ENCODE measurements around the gene TTC17. TPM values are rescaled to one million over a fixed set of nuclear protein-coding genes. Genes with fewer than 3 reads are reported as not detected.
"Not testable (repeated sequence)": the region's sequence is repeated elsewhere in the genome, so short reads cannot be mapped to it uniquely, and the experiment has no call there.

The TTC17 gene
- total RNA-seq, 2 donors from 2014 or later, result 33.6 to 45.3 TPM

- H3K4me3 ChIP-seq, result no peak overlapping the region
- TF ChIP-seq CTCF (IDR thresholded peaks at IDR 0.05), result no peak
- no peaks in the 10 kb centered on the region for H3K4me1 ChIP-seq
- H3K27me3 ChIP-seq, result no peaks in the 10 kb centered on the region
- peaks cover 40% of the 10 kb centered on the region for H3K36me3 ChIP-seq
- no peak overlapping the region for H3K27ac ChIP-seq
- DNase-seq (ENCODE audit: low spot score), result no peak
- H3K9me3 ChIP-seq, result peaks cover 0 to 8% of the 10 kb centered on the region in 2 donors
These were observed 109.2 kb downstream of the TTC17 start for GRCh38 chr11:43467958-43468357.

- H3K4me1 ChIP-seq; H3K36me3 ChIP-seq; H3K27ac ChIP-seq; DNase-seq (ENCODE audit: low spot score); H3K27me3 ChIP-seq; H3K4me3 ChIP-seq: not testable (repeated sequence)
- H3K9me3 ChIP-seq, result peaks cover 0 to 40% of the 10 kb centered on the region in 2 donors
These were observed 118.8 kb downstream of the TTC17 start for GRCh38 chr11:43477491-43477890.

DNA sequence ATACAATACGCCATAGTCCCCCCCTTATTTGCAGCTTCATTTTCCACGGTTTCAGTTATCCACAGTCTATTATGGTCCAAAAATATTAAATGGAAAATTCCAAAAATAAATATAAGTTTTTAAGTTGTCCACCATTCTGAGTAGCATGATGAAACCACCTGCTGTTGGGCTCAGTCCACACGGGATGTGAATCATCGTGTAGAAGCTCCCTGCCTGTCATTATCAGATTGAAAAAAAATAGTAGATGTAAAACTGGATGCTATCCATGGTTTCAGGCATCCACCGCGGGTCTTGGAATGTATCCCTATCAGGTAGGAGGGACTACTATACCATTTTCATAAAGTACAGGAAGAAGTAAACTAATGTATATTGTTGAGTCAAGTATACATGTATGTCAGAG is 127.4 kb downstream of the TTC17 start:
- Histone ChIP-seq H3K27ac (no peak overlapping the region), H3K36me3 (peaks cover 16% of the 10 kb centered on the region), H3K4me1 (no peaks in the 10 kb centered on the region), H3K27me3 (no peaks in the 10 kb centered on the region), H3K9me3 (peaks cover 0 to 9% of the 10 kb centered on the region in 2 donors), H3K4me3 (no peak overlapping the region)
- DNase-seq (ENCODE audit: low spot score), result no peak
- no peak for TF ChIP-seq CTCF (IDR thresholded peaks at IDR 0.05)

- no peak overlapping the region for H3K4me3 ChIP-seq
- no peak overlapping the region for H3K27ac ChIP-seq
- no peaks in the 10 kb centered on the region for H3K9me3 ChIP-seq
- no peaks in the 10 kb centered on the region for H3K27me3 ChIP-seq
- no peak for TF ChIP-seq CTCF (IDR thresholded peaks at IDR 0.05)
- no peak for DNase-seq (ENCODE audit: low spot score)
- peaks cover 49% of the 10 kb centered on the region for H3K36me3 ChIP-seq
- H3K4me1 ChIP-seq, result no peaks in the 10 kb centered on the region
These were observed 131.2 kb downstream of the TTC17 start for GRCh38 chr11:43489869-43490465.

GRCh38 chr11:43492701-43493100 is 134.0 kb downstream of the TTC17 start:
- Histone ChIP-seq H3K9me3 (no peaks in the 10 kb centered on the region), H3K27me3 (no peaks in the 10 kb centered on the region), H3K4me3 (no peak overlapping the region), H3K27ac (no peak overlapping the region), H3K36me3 (peaks cover 49% of the 10 kb centered on the region), H3K4me1 (no peaks in the 10 kb centered on the region)
- TF ChIP-seq CTCF (IDR thresholded peaks at IDR 0.05), result no peak
- DNase-seq (ENCODE audit: low spot score), result no peak

DNA sequence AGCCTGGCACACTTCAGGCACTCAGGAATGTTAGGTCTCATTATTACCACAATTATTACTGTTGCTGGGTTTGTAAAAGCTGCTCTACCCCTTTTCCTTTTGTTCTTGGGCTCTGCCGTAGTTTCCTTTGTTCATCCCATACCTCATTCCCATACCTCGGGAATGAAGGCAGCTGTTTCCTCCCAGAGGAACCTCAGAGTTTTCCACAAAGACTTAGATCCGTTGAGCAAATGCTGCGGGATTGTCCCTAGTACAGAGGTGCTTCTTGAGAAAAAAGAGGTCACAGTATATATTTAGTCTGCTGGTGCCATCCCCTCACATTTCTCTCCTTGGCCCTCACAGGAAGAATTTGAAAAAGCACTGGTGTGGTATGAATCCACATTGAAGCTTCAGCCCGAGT is 134.7 kb downstream of the TTC17 start:
- H3K4me1 ChIP-seq, result no peaks in the 10 kb centered on the region
- H3K4me3 ChIP-seq, result no peak overlapping the region
- no peak for TF ChIP-seq CTCF (IDR thresholded peaks at IDR 0.05)
- no peaks in the 10 kb centered on the region for H3K27me3 ChIP-seq
- H3K9me3 ChIP-seq, result no peaks in the 10 kb centered on the region
- H3K36me3 ChIP-seq, result peaks cover 49% of the 10 kb centered on the region
- no peak for DNase-seq (ENCODE audit: low spot score)
- no peak overlapping the region for H3K27ac ChIP-seq

Measured in right atrium auricular region (tissue), 2 donors.